Keratinocyte (primary cell): ENCODE measurements around the gene MIX23.

ENCODE experiments used
- EZH2 ChIP-seq: IDR thresholded peaks from one replicate; pipeline ENCODE4 v1.6.1; 2012; ENCODE audit warnings: inconsistent platforms, mild to moderate bottlenecking, low read length, moderate library complexity
- TF ChIP-seq, protein P1 (sequence below), 3 experiments: IDR thresholded peaks in 1 of 3; conservative IDR thresholded peaks in 1 of 3; optimal IDR thresholded peaks in 1 of 3; 2 replicates in 2 of 3; 3 replicates in 1 of 3; pipeline versions ENCODE3 to v1.5.1; 2011; ENCODE audit warnings: low read length in 3 of 3, mild to moderate bottlenecking in 3 of 3, moderate library complexity in 2 of 3, control low read depth in 1 of 3, inconsistent platforms in 1 of 3; ENCODE audit not compliant: insufficient read depth in 2 of 3; ENCODE audit errors: extremely low read depth in 1 of 3

GRCh38 chr3:122383771-122384697, 1.0 kb upstream of the MIX23 start, which contains the start of gene FAM162A:
- no peak for TF ChIP-seq EZH2
- TF ChIP-seq, protein P1, sequence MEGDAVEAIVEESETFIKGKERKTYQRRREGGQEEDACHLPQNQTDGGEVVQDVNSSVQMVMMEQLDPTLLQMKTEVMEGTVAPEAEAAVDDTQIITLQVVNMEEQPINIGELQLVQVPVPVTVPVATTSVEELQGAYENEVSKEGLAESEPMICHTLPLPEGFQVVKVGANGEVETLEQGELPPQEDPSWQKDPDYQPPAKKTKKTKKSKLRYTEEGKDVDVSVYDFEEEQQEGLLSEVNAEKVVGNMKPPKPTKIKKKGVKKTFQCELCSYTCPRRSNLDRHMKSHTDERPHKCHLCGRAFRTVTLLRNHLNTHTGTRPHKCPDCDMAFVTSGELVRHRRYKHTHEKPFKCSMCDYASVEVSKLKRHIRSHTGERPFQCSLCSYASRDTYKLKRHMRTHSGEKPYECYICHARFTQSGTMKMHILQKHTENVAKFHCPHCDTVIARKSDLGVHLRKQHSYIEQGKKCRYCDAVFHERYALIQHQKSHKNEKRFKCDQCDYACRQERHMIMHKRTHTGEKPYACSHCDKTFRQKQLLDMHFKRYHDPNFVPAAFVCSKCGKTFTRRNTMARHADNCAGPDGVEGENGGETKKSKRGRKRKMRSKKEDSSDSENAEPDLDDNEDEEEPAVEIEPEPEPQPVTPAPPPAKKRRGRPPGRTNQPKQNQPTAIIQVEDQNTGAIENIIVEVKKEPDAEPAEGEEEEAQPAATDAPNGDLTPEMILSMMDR (optimal IDR thresholded peaks at IDR 0.05 in 1 of 3, IDR thresholded peaks at IDR 0.05 in 1 of 3, conservative IDR thresholded peaks at IDR 0.05 in 1 of 3; ENCODE audit: extremely low read depth in 1 of 3, insufficient read depth in 2 of 3, low read length in 3 of 3): peak; percentile 26 to 82 (median 55)
